Fibroblast of the aortic adventitia (primary cell): Measurements from ENCODE around the gene RNF157. TPM values are rescaled to one million over a fixed set of nuclear protein-coding genes. Genes with fewer than 3 reads are reported as not detected.
"Not testable (repeated sequence)": the region's sequence is repeated elsewhere in the genome, so short reads cannot be mapped to it uniquely, and the experiment has no call there.

Experiments
- DNase-seq: peaks from one replicate; pipeline ENCODE4 v3.0.0-alpha.2; 2010; ENCODE audit warnings: low read depth
- H3K4me3 ChIP-seq: 2 replicates; pipeline ENCODE4 v1.5.1; 2011; ENCODE audit warnings: low read depth, mild to moderate bottlenecking, control low read depth, low read length, moderate library complexity
- total RNA-seq: library from RNA; depleted of rRNA; stranded (reverse); fragments of >200 nt; gene quantifications from 2 replicates; pipeline ENCODE4 v1.2.3, GENCODE V29; 2012; ENCODE audit warnings: low replicate concordance
- TF ChIP-seq, protein P1 (sequence below): IDR thresholded peaks from 2 replicates; pipeline ENCODE4 v1.5.1; 2011; ENCODE audit warnings: mild to moderate bottlenecking, low read length, control low read depth, inconsistent platforms; ENCODE audit not compliant: insufficient read depth

The RNF157 gene
- total RNA-seq, 1 donor, result 0.18 TPM

DNA sequence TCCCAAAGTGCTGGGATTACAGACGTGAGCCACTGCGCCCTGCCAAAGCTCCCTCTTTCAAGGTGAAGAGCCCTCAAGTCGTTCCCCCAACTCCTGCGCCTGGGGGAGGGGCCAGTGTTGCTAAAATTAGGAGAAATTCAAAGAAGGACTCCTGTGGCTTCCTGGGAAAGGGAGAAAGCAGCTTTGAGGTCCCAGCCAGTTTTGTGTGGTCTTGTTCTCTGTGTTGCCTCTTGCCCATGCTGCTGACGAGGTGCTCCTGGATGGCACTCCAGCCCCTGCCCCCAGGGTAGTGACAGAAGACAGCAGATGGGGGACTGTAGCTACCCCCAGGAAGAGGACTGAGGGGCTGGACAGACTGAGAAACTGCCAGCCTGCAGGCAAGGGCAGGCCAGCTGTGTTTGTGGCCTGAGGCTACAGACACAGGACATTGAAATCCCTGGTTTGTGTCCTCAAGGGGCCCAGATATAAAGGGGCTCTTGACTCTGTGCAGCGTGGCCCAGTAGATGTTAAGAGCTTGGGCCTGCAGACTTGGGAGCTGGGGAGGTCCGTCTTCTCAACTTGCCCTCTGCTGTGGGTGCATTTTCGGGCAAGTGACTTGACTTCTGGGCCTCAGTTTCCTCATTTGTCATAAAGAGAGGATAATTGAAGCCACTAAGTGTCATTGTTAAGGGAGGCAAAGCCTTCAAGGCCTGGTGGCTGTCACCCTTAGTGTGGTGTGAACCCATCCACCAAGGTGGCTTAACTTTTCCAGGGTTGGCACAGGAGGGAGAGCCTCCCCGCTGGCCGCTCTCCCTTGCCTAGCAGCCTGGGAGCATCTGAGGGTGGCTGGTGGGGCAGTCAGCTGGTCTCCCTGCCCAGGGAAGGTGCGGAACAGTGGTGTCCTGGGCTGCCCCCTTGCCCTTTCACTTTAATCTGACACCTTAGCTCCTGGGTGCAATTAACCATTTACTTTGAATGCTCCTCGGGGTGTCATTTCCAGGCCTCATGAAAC, 29.0 kb upstream of the RNF157 start:
- no peak for DNase-seq
- TF ChIP-seq, protein P1, sequence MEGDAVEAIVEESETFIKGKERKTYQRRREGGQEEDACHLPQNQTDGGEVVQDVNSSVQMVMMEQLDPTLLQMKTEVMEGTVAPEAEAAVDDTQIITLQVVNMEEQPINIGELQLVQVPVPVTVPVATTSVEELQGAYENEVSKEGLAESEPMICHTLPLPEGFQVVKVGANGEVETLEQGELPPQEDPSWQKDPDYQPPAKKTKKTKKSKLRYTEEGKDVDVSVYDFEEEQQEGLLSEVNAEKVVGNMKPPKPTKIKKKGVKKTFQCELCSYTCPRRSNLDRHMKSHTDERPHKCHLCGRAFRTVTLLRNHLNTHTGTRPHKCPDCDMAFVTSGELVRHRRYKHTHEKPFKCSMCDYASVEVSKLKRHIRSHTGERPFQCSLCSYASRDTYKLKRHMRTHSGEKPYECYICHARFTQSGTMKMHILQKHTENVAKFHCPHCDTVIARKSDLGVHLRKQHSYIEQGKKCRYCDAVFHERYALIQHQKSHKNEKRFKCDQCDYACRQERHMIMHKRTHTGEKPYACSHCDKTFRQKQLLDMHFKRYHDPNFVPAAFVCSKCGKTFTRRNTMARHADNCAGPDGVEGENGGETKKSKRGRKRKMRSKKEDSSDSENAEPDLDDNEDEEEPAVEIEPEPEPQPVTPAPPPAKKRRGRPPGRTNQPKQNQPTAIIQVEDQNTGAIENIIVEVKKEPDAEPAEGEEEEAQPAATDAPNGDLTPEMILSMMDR, result no peak
- no peak overlapping the region for H3K4me3 ChIP-seq

DNA sequence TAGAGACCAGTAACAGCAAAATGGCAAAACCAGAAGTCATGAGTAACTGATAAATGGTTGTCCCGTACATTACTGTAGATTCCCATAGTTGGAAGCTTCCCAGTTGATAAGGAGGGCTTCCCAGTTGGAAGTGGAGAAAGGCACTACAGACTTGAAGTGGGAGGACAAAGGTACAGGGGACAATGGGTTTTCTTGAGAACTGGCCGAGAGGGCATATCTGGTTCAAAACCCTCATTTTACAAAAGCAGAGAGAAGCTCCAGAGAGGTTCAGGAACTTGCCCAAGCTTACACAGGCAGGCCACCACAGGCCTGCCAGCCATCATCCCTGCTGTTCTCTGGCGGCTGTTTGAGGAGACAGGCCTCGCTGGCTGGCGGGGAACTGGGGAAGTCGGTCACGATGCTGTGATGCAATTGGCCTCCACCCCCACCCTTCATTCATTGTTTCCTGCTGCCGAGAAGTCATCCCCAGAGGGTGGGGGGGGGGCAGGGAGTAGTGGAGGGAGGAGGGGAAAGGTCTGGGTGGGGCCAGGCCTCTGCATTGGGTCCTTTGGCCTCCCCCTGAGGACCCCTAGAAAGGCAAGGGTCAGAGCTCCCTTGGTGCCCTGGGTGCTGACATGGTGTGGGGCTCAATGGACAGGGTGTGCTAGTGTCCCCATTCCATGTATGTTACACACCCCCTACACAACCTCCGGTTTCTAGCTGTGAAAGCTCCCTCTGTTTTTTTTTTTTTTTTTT, 27.9 kb upstream of the RNF157 start:
- TF ChIP-seq, protein P1, result no peak
- DNase-seq, result peak; percentile 83
- no peak overlapping the region for H3K4me3 ChIP-seq

GRCh38 chr17:76267581-76268001, 27.3 kb upstream of the RNF157 start:
- H3K4me3 ChIP-seq, DNase-seq: not testable (repeated sequence)

GRCh38 chr17:76267051-76267576, 26.8 kb upstream of the RNF157 start:
- no peak for DNase-seq
- TF ChIP-seq, protein P1, result no peak
- H3K4me3 ChIP-seq, result peak overlapping the region; percentile 80

- TF ChIP-seq, protein P1, result no peak
- peak overlapping the region; percentile 80 for H3K4me3 ChIP-seq
- peak; percentile 46 for DNase-seq
These were observed 26.1 kb upstream of the RNF157 start for GRCh38 chr17:76266244-76266938.

DNA sequence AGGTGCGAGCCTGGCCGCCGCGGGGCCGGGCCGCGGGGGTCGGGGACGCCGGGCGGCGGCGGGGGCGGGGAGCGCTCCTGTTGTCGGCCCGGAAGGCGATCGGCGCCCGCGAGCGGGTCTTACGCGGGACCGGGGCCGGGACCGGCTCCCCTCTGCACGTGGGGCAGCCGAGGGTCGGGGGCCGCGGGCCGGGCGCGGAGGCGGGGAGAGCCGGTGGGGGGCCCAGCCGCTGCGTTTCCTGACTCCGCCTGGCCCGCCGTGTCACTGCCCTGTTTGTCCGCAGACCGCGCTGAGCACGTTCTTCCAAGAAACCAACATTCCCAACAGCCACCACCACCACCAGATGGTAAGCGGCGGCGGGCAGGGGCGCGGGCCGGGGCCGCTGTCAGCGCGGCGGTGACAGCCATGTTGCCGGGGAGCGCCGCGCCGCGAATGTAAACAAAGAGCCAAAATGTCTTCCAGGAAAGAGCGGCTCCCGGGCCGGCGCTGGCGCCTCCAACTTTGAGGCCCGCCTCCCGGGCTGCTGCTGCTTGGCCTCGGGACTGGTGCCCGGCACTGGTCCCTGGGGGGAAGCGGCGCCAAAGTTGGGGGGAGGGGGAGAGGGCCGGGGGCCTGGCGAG, 25.4 kb upstream of the RNF157 start:
- DNase-seq, result peak; percentile 52
- H3K4me3 ChIP-seq, result peak overlapping the region; percentile 80
- TF ChIP-seq, protein P1, result no peak
